Neural progenitor cell (in vitro differentiated cells): ENCODE data around the gene FER.

Source experiments
- CTCF ChIP-seq: fragments of 200-600 bp; sonication (generic); IDR thresholded peaks from 2 replicates; pipeline ENCODE4 v1.5.1; 2017; ENCODE audit warnings: antibody characterized with exemption, mild to moderate bottlenecking
- EZH2 ChIP-seq: fragments of 200-600 bp; sonication (generic); IDR thresholded peaks from 2 replicates; pipeline ENCODE4 v1.6.1; 2017; ENCODE audit warnings: antibody characterized with exemption, mild to moderate bottlenecking, moderate library complexity
- EZH2phosphoT487 ChIP-seq: fragments of 200-600 bp; sonication (generic); IDR thresholded peaks from 2 replicates; pipeline ENCODE4 v1.6.1; 2017; ENCODE audit warnings: antibody characterized with exemption

GRCh38 chr5:109164001-109164400, 416.3 kb downstream of the FER start:
- TF ChIP-seq CTCF (no peak), EZH2phosphoT487 (no peak), EZH2 (no peak)
